ENCODE measurements around the gene RRP9.

RRP9 gene

GRCh38 chr3:51970606-51971300 lies 29.0 kb upstream of the RRP9 start:
- no peak for DNase-seq

DNA sequence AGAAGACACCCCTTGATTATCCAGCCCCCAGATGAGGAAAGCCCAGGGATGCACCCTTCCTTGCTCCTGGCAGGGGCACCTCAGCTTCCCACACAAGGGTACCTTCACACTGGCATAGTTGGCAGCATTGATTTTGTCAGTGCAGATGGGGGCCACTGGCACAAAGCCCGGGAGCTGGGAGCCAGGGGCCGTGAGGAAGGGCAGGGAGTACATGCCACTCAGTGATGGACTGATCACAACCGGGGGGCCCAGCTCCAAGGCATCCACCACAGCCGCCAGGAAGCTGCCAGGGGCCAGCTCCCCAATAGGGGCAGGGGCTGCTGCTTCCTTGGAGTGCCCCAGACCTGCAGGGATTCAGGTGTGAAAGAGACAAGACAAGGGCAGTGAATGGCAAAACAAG lies 28.1 kb upstream of the RRP9 start:
- no peak for DNase-seq

DNA sequence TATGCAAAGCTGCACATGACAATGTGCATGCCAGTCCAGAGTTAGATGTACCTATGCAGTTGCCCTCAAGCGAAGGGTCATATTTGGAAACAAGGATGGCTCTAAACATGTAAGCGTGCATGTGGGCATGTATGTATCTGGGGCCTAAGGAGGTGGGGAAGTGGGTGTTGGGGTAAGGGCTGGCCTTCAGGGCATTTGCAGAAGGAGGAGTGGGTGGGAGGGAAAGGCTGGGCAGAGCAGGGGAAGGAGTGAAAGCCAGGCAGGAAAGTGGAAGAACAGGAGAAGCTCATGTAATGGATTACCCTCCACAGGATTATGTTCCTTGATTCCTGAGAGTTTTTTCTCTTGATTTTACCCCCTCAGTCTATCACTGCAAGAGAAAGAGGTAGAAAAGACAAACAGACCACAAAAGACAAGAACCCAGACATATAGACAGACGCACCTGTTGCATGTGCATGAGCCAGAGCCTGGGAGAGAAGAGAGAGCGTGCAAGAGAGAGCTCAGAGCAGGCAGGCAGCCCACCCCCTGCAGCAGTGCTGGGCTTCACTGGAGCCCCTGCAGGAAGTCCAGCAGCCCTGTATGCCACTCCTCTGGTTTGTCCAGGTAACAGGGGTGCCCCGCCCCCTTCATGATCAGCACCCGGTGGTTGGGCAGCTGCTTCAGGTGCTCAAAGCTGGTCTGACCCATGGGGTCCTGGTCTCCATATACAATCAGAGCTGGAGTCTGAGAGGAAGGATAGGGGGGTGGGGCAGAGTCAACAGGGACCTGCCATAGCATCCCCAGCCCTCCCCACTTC lies 27.4 kb upstream of the RRP9 start:
- DNase-seq: no peak

DNA sequence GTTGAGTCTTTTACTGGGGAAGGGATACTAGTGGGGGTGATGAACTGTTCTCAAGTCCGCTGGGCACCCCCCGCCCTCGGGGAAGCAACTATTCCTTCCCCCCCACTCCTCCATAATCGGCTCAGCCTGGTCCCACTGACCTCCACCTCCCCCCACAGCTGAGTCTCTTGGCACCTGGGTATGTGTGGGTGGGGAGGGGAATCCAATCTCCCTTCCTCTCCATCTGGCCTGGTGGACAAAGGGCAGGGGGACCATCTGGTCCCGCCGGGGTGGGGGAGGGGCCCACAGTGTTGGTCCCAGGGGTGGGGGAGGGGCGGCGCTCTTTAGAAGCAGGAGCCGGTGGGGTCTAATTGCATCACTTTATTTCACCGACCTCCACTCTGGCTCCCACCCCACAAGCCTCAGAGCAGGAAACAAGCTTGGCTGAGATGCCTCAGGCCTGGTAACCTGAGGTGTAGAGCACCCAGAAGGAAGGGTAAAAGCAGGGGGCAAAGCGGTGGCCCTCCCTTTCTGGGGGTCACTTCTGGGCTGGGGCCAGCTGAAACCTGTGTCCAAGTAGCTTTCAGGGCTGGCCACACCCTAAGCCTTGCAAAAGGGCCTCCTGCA lies 26.6 kb upstream of the RRP9 start:
- DNase-seq: no peak

GRCh38 chr3:51967384-51968169 lies 25.9 kb upstream of the RRP9 start, which contains the start of gene PCBP4:
PCBP4 (minus strand) TSS chr3:51967454; CDS start chr3:51961240, 6,214 bp downstream.
- no peak for DNase-seq

- DNase-seq: no peak
Measured at GRCh38 chr3:51966922-51967383, 25.2 kb upstream of the RRP9 start.

DNA sequence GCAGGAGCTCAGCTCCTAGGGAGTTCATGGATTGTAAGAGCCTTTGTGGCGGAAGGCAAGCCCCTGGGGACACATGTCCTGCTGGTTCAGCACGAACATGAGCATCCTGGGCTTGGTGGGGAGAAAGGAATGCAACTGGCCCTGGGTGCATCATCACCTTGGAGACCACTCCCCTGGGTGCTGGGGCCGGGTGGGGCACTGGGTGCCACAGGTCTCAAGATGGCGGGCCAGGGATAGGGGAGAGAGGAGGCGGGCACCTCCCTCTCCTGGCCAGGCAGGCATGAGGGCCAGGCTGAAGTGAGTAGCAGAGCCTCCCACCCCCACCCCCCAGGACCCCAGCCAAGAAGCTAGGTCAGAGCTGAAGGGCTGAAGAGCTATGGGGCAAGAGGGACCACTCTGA lies 24.8 kb upstream of the RRP9 start:
- DNase-seq: no peak

DNA sequence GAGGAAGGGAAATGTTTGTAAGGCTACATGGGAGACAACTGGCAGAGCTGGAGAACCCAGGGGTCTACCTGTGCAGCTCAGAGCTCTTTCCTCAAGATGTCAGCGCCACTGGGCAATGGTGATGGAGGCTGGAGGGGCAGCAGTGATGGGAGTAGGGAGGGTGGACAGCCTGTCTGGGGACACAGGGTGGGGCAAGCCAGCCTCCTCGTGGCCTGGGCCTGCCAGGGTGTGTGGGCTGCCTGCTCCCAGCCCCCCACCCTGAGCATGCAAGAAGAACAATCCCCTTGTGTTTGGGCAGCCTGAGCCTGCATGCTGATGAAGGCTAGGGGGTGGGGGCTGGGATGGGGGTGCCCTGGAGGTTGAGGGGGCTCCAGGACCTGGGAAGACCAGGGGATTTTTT lies 24.3 kb upstream of the RRP9 start:
- no peak for DNase-seq

- no peak for DNase-seq
Measured at GRCh38 chr3:51964521-51964920, 22.8 kb upstream of the RRP9 start.

GRCh38 chr3:51963951-51964451 lies 22.3 kb upstream of the RRP9 start:
- DNase-seq: no peak

DNA sequence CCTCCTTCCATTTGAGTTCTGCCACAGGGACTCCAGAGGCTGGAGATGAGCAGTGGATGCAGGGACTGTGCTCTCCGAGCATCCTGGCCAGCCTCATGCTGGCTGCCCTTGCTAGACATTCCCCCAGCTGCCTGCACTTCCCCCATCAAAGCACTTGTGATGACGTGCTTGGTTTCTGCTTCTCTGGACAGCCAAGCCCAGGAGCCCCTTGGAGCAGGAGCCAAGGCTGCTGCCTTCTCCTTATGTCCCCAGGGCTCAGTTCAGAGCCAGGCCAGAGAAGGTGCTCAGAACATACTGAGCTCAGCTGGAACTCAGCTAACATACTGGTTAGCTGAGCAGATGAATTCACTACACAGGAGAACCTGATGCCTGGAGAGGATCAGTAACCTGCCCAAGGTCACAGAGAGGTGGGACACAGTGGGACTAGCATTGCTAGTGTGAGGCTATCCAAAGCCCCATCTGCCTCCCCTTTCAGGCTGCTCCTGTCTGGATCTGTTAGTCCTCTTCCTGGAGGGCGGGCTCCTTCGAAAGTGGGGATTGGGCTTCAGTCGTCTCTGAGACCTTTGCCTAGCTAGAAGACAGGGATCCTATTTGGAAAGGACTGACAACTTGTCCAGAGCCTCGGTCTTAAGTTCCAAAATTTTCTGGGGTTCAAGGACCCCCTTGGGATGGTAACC lies 21.3 kb upstream of the RRP9 start:
- DNase-seq: no peak

GRCh38 chr3:51961602-51962569 lies 20.2 kb upstream of the RRP9 start:
- no peak for DNase-seq

- no peak for DNase-seq
Measured at GRCh38 chr3:51961011-51961410, 19.3 kb upstream of the RRP9 start.

- DNase-seq: no peak
Measured at GRCh38 chr3:51960386-51960785, 18.7 kb upstream of the RRP9 start.

GRCh38 chr3:51959651-51960050 lies 17.9 kb upstream of the RRP9 start:
- no peak for DNase-seq

GRCh38 chr3:51958603-51959521 lies 17.2 kb upstream of the RRP9 start:
- no peak for DNase-seq

- DNase-seq: no peak
Measured at GRCh38 chr3:51957520-51958205, 16.0 kb upstream of the RRP9 start.

DNA sequence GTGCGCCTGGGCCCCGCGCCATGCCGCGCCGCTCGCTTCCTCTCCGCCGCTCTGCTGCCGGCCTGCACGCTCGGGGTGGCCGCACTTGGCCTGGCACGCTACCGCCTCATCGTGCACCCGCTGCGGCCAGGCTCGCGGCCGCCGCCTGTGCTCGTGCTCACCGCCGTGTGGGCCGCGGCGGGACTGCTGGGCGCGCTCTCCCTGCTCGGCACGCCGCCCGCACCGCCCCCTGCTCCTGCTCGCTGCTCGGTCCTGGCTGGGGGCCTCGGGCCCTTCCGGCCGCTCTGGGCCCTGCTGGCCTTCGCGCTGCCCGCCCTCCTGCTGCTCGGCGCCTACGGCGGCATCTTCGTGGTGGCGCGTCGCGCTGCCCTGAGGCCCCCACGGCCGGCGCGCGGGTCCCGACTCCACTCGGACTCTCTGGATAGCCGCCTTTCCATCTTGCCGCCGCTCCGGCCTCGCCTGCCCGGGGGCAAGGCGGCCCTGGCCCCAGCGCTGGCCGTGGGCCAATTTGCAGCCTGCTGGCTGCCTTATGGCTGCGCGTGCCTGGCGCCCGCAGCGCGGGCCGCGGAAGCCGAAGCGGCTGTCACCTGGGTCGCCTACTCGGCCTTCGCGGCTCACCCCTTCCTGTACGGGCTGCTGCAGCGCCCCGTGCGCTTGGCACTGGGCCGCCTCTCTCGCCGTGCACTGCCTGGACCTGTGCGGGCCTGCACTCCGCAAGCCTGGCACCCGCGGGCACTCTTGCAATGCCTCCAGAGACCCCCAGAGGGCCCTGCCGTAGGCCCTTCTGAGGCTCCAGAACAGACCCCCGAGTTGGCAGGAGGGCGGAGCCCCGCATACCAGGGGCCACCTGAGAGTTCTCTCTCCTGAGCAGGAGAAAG lies 14.4 kb upstream of the RRP9 start:
- DNase-seq: peak; percentile 64
